GM12878 (cell line): ENCODE data around the gene TIE1. TPM values are rescaled to one million over a fixed set of nuclear protein-coding genes. Genes with fewer than 3 reads are reported as not detected.

Experiments
- ATAC-seq: fragments of 200-7000 bp; cut with Tn5 transposase; 3 replicates; pipeline ENCODE4 v1.9.1; 2020; ENCODE audit warnings: mild to moderate bottlenecking, moderate library complexity
- BruUV-seq: library from RNA; stranded (reverse); fragments of 400-500 nt; replicated peaks from 2 replicates; lab custom pipeline; 2021; lab: Mats Ljungman, UMichigan
- CTCF ChIA-PET: fragments of 300-600 bp; sonication (Branson Sonifier 250); formaldehyde crosslinking; extraction: SDS; loops from one replicate; lab custom pipeline; 2021; ENCODE audit warnings: inconsistent platforms; lab: Yijun Ruan, JAX
- POLR2A ChIA-PET: fragments of 350-600 bp; formaldehyde crosslinking; extraction: SDS; loops from one replicate; lab custom pipeline; 2021; ENCODE audit warnings: inconsistent platforms; lab: Charles Lee
- RAD21 ChIA-PET: fragments of 300-600 bp; sonication (Branson Sonifier 250); formaldehyde crosslinking; loops from one replicate; lab custom pipeline; 2023; ENCODE audit warnings: antibody characterized with exemption; ENCODE audit not compliant: unreplicated experiment; lab: Charles Lee
- SMC1A ChIA-PET: fragments of 300-600 bp; sonication (Branson Sonifier 250); formaldehyde crosslinking; loops from one replicate; lab custom pipeline; 2023; ENCODE audit not compliant: unreplicated experiment, uncharacterized antibody; lab: Charles Lee
- DNase-seq: peaks from one replicate; pipeline ENCODE4 v3.0.0-alpha.2; 2011; ENCODE audit warnings: low read depth, low spot score
- FAIRE-seq: peaks from 3 replicates; lab custom pipeline; 2011; peaks lifted over from hg19 to GRCh38; lab: Jason Lieb, UNC
- H2AFZ ChIP-seq: 2 replicates; pipeline ENCODE4 v1.6.0; 2011; ENCODE audit warnings: low read depth, low read length, control low read depth; ENCODE audit not compliant: control insufficient read depth
- H3K27ac ChIP-seq: 2 replicates; pipeline ENCODE4 v1.5.1; 2011; ENCODE audit warnings: control low read depth; ENCODE audit not compliant: control insufficient read depth, insufficient read depth
- H3K27me3 ChIP-seq, 2 experiments: replicated peaks in 1 of 2; 2 replicates each; pipeline versions ENCODE4 v1.6.0 to v1.6.1; 2011; ENCODE audit warnings: low read length in 1 of 2; ENCODE audit not compliant: control insufficient read depth in 2 of 2, insufficient read depth in 2 of 2
- H3K36me3 ChIP-seq, 2 experiments: 2 replicates each; pipeline ENCODE4 v1.5.1; 2011; ENCODE audit warnings: low read length in 1 of 2; ENCODE audit not compliant: control insufficient read depth in 2 of 2, insufficient read depth in 2 of 2
- H3K4me1 ChIP-seq: 2 replicates; pipeline ENCODE4 v1.6.1; 2011; ENCODE audit warnings: mild to moderate bottlenecking, low read length, moderate library complexity, mixed read lengths; ENCODE audit not compliant: control insufficient read depth, insufficient read depth
- H3K4me2 ChIP-seq: 2 replicates; pipeline ENCODE4 v1.6.0; 2011; ENCODE audit warnings: control low read depth; ENCODE audit not compliant: control insufficient read depth, insufficient read depth
- H3K4me3 ChIP-seq: fragments of 200-600 bp; sonication (generic); 2 replicates; pipeline ENCODE4 v1.5.1; 2016
- H3K79me2 ChIP-seq: 2 replicates; pipeline ENCODE4 v1.6.0; 2011; ENCODE audit warnings: low read length; ENCODE audit not compliant: control insufficient read depth, insufficient read depth
- H3K9ac ChIP-seq: 2 replicates; pipeline ENCODE4 v1.8.0; 2011; ENCODE audit warnings: low read length, control low read depth, mixed read lengths; ENCODE audit not compliant: control insufficient read depth, insufficient read depth
- H3K9me3 ChIP-seq: replicated peaks from 3 replicates; pipeline ENCODE4 v1.5.1; 2011; ENCODE audit warnings: mild to moderate bottlenecking, low read length; ENCODE audit not compliant: control insufficient read depth, insufficient read depth
- H4K20me1 ChIP-seq: 2 replicates; pipeline ENCODE4 v1.6.0; 2011; ENCODE audit not compliant: control insufficient read depth, insufficient read depth
- MTA3 ChIP-seq: IDR thresholded peaks from 2 replicates; pipeline ENCODE4 v1.6.1; 2012; ENCODE audit warnings: low read length, inconsistent platforms, borderline replicate concordance
- MXI1 ChIP-seq: fragments of 150-350 bp; IDR thresholded peaks from 2 replicates; pipeline ENCODE4 v1.6.1; 2011; ENCODE audit warnings: low read depth, mild to moderate bottlenecking, inconsistent platforms, low read length, improper control_type of control experiment
- PAX5 ChIP-seq: IDR thresholded peaks from 2 replicates; pipeline ENCODE4 v1.6.1; 2011; ENCODE audit warnings: low read depth, low read length, borderline replicate concordance
- SUZ12 ChIP-seq: fragments of 200-600 bp; sonication (generic); IDR thresholded peaks from one replicate; pipeline ENCODE4 v1.6.1; 2018; ENCODE audit warnings: antibody characterized with exemption, mild to moderate bottlenecking; ENCODE audit not compliant: unreplicated experiment
- TAF1 ChIP-seq: IDR thresholded peaks from 2 replicates; pipeline ENCODE4 v1.6.1; 2011; ENCODE audit warnings: mild to moderate bottlenecking, low read depth, low read length, borderline replicate concordance
- ZNF384 ChIP-seq: IDR thresholded peaks from 2 replicates; pipeline ENCODE4 v1.6.1; 2012; ENCODE audit warnings: low read depth, mild to moderate bottlenecking, low read length, improper control_type of control experiment, borderline replicate concordance
- WGBS: methylation state at CpG from one replicate; pipeline ENCODE4 v1.1.6; 2016; ENCODE audit warnings: low lambda C conversion rate; ENCODE audit not compliant: insufficient replicate concordance, insufficient coverage; ENCODE audit errors: missing lambda C conversion rate; 5-methylcytosine and 5-hydroxymethylcytosine counted together
- in situ Hi-C: fragments of 300-500 bp; cut with MboI; formaldehyde crosslinking; loops from 9 replicates; pipeline ENCODE4 v1.14.3; 2018; ENCODE audit warnings: mixed read lengths
- intact Hi-C: fragments of 100-400 bp; cut with micrococcal nuclease; formaldehyde crosslinking; loops from one replicate; pipeline ENCODE4 v1.14.2; 2022; ENCODE audit not compliant: unreplicated experiment
- polyA plus RNA-seq, 11 experiments: library from polyadenylated mRNA; depleted of rRNA in 4 of 11; unstranded in 6 of 11; stranded (reverse) in 5 of 11; fragments of >200 nt; fragmentation: Nextera tagmentation in 4 of 11; fragmentation: Illumina TruSeq in 1 of 11; extraction: Ambion mirVana in 4 of 11; extraction: Trizol in 1 of 11; gene quantifications; 1 replicate in 1 of 11; 2 replicates in 10 of 11; pipeline versions ENCODE4 v1.2.1 to v1.2.3, GENCODE V29; 2011 to 2016; ENCODE audit warnings: inconsistent platforms in 2 of 11, missing spikeins in 2 of 11, low read depth in 1 of 11
- total RNA-seq, 4 experiments: library from RNA; depleted of rRNA in 3 of 4; stranded (reverse); fragments of >200 nt in 3 of 4; fragmentation: Illumina TruSeq in 1 of 4; extraction: Trizol in 1 of 4; gene quantifications; 2 replicates each; pipeline versions ENCODE4 v1.2.1 to v1.2.3, GENCODE V29; 2013 to 2021
- TF ChIP-seq, protein P1 (sequence below): fragments of 450-650 bp; conservative IDR thresholded peaks from 2 replicates; pipeline ENCODE4 v1.6.1; 2017; ENCODE audit warnings: mild to moderate bottlenecking, moderate library complexity

Gene TIE1
- total and polyA plus RNA-seq, 10 of the 15 experiments (the other 5 are each of a cell fraction or from before 2014, with no cell fraction given) = 0.26 to 3.9 (median 1.3) TPM

DNA sequence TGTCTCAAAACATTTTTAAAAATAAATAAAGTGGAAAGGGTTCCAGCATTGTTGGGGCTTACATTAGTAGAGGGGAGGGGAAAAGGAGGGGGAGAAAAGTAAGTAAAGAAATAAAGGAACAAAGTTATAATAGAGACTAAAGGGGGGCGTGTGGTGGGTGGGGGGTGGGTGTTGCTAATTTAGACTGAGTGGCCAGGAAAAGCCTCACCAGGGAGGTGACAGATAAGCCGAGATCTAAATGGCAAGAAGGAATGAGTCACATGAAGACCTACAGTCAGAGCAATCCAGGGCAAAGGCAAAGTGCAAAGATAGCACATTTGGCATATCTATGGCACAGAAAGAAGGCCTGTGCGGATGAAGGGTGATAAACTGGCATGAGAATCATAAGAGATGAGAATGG, 44.3 kb downstream of the TIE1 start:
- H3K79me2 ChIP-seq = no peaks in the 10 kb centered on the region
- no peak overlapping the region for H3K4me2 ChIP-seq
- H3K9ac ChIP-seq = no peak overlapping the region
- ChIA-PET CTCF (interaction anchor here (1.0 kb wide), 1 partner anchor 9 kb away, joined by 3 read pairs; no protein-coding TSS in a partner anchor), SMC1A (interaction anchor here (1.5 kb wide), 1 partner anchor 102 kb away, joined by 3 read pairs; no protein-coding TSS in a partner anchor)
- FAIRE-seq = no peak
- H2AFZ ChIP-seq = no peak overlapping the region
- TF ChIP-seq MXI1 (no peak), SUZ12 (no peak), PAX5 (no peak)
- TF ChIP-seq, protein P1, sequence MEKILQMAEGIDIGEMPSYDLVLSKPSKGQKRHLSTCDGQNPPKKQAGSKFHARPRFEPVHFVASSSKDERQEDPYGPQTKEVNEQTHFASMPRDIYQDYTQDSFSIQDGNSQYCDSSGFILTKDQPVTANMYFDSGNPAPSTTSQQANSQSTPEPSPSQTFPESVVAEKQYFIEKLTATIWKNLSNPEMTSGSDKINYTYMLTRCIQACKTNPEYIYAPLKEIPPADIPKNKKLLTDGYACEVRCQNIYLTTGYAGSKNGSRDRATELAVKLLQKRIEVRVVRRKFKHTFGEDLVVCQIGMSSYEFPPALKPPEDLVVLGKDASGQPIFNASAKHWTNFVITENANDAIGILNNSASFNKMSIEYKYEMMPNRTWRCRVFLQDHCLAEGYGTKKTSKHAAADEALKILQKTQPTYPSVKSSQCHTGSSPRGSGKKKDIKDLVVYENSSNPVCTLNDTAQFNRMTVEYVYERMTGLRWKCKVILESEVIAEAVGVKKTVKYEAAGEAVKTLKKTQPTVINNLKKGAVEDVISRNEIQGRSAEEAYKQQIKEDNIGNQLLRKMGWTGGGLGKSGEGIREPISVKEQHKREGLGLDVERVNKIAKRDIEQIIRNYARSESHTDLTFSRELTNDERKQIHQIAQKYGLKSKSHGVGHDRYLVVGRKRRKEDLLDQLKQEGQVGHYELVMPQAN = no peak
- TF ChIP-seq, all 136 proteins: peak for 0
- 26% methylated on average over 3 of the region's 3 CpGs for WGBS
- H3K27me3 ChIP-seq = no peaks in the 10 kb centered on the region
- no peak for DNase-seq
- H4K20me1 ChIP-seq = no peaks in the 10 kb centered on the region
- in situ Hi-C loops (no loop called here), intact Hi-C loops (no loop called here)
- POLR2A ChIA-PET = no interaction called here
- H3K27ac ChIP-seq = no peak overlapping the region
- ATAC-seq = no peak
- H3K36me3 ChIP-seq = no peaks in the 10 kb centered on the region
- H3K9me3 ChIP-seq = no peaks in the 10 kb centered on the region
- BruUV-seq = no TSS peak
- no peaks in the 10 kb centered on the region for H3K4me1 ChIP-seq
- H3K4me3 ChIP-seq = no peak overlapping the region
- RAD21 ChIA-PET = interaction anchor here (1.4 kb wide), 1 partner anchor 13 kb away, joined by 3 read pairs; no protein-coding TSS in a partner anchor

DNA sequence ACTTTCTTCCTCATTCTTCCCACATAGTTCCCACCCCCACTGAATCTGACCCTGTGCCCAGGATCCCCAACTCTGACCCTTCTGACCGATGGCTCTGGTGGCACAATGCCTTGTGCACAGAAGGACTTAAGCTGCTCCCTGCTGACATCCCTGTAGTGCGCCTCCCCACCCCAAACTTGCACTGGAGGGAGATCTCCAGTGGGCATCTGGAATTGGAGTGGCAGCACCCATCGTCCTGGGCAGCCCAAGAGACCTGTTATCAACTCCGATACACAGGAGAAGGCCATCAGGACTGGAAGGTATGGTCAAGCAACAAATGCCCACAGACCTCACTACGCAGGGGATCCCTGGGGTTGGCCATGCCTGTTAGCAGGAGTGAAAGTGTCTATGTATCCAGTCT, 45.9 kb downstream of the TIE1 start:
- FAIRE-seq = no peak
- no peak overlapping the region for H3K4me2 ChIP-seq
- intact Hi-C loops = no loop called here

More for the DNA sequence above, 45.9 kb downstream of the TIE1 start:
- TF ChIP-seq MTA3 (no peak), ZNF384 (no peak), TAF1 (no peak)
- TF ChIP-seq, all 136 proteins: peak for 0
- Histone ChIP-seq H3K9me3 (no peaks in the 10 kb centered on the region), H4K20me1 (no peaks in the 10 kb centered on the region), H3K36me3 (no peaks in the 10 kb centered on the region), H2AFZ (no peak overlapping the region), H3K79me2 (no peaks in the 10 kb centered on the region), H3K4me3 (no peak overlapping the region), H3K4me1 (no peaks in the 10 kb centered on the region), H3K27me3 (no peaks in the 10 kb centered on the region), H3K9ac (no peak overlapping the region), H3K27ac (no peak overlapping the region)
- ATAC-seq (no peak), DNase-seq (no peak)
- RAD21 ChIA-PET = interaction anchor here (1.4 kb wide), 1 partner anchor 11 kb away, joined by 3 read pairs; no protein-coding TSS in a partner anchor
- WGBS = 61% methylated on average over 5 of the region's 5 CpGs
- CTCF ChIA-PET = no interaction called here
- in situ Hi-C loops = no loop called here
- no TSS peak for BruUV-seq
- POLR2A ChIA-PET = no interaction called here
- SMC1A ChIA-PET = no interaction called here
